WTC11 (cell line): ENCODE data around the gene LSM4. TPM values are rescaled to one million over a fixed set of nuclear protein-coding genes. Genes with fewer than 3 reads are reported as not detected.

Experiments
- ATAC-seq: fragments of 200-7000 bp; cut with Tn5 transposase; 2 replicates; pipeline ENCODE4 v1.10.0; 2021; ENCODE audit warnings: mild to moderate bottlenecking, moderate library complexity
- CTCF ChIA-PET: fragments of 300-600 bp; sonication (Branson Sonifier 250); formaldehyde crosslinking; loops from one replicate; lab custom pipeline; 2021; ENCODE audit warnings: antibody characterized with exemption; lab: Charles Lee
- POLR2A ChIA-PET: fragments of 350-600 bp; sonication (Branson Sonifier 250); formaldehyde crosslinking; loops from one replicate; lab custom pipeline; 2021; ENCODE audit warnings: antibody characterized with exemption; lab: Charles Lee
- DNase-seq: peaks from one replicate; pipeline ENCODE4 v3.0.0; 2021; ENCODE audit warnings: low spot score
- H3K27ac Mint-ChIP-seq: 2 replicates; pipeline ENCODE4 v1.8.0; 2021; ENCODE audit warnings: mixed read lengths
- H3K27me3 Mint-ChIP-seq: 2 replicates; pipeline ENCODE4 v1.8.0; 2021; ENCODE audit warnings: low read depth, mild to moderate bottlenecking, moderate library complexity, mixed read lengths
- H3K36me3 Mint-ChIP-seq: 2 replicates; pipeline ENCODE4 v1.8.0; 2021; ENCODE audit warnings: mixed read lengths
- H3K4me1 Mint-ChIP-seq: 2 replicates; pipeline ENCODE4 v1.8.0; 2022; ENCODE audit warnings: mixed read lengths
- H3K4me3 Mint-ChIP-seq: 2 replicates; pipeline ENCODE4 v1.8.0; 2021; ENCODE audit warnings: mild to moderate bottlenecking, moderate library complexity, mixed read lengths
- H3K9me3 Mint-ChIP-seq: 2 replicates; pipeline ENCODE4 v1.8.0; 2021; ENCODE audit warnings: mixed read lengths
- ATF1 ChIP-seq: sonication (generic); formaldehyde crosslinking; IDR thresholded peaks from 2 replicates; pipeline ENCODE4 v1.8.1; 2023; ENCODE audit warnings: mild to moderate bottlenecking, moderate library complexity, missing genetic modification reagents
- CREM ChIP-seq: sonication (generic); formaldehyde crosslinking; IDR thresholded peaks from 2 replicates; pipeline ENCODE4 v1.8.1; 2022; ENCODE audit warnings: mild to moderate bottlenecking, missing genetic modification reagents, moderate library complexity
- E2F5 ChIP-seq: sonication (generic); formaldehyde crosslinking; IDR thresholded peaks from 2 replicates; pipeline ENCODE4 v1.8.1; 2022; ENCODE audit warnings: mild to moderate bottlenecking, moderate library complexity, missing genetic modification reagents
- ELF4 ChIP-seq: sonication (generic); formaldehyde crosslinking; IDR thresholded peaks from 2 replicates; pipeline ENCODE4 v1.8.1; 2022; ENCODE audit warnings: low read depth, mild to moderate bottlenecking, moderate library complexity, missing genetic modification reagents
- EMX1 ChIP-seq: fragments of 250-450 bp; sonication (Bioruptor Pico); IDR thresholded peaks from 2 replicates; pipeline ENCODE4 v1.8.0; 2021; ENCODE audit warnings: mild to moderate bottlenecking
- GRHL2 ChIP-seq: fragments of 250-450 bp; sonication (Bioruptor Pico); IDR thresholded peaks from 2 replicates; pipeline ENCODE4 v1.8.0; 2022; ENCODE audit warnings: mild to moderate bottlenecking, moderate library complexity; ENCODE audit not compliant: insufficient replicate concordance, severe bottlenecking
- IRF2 ChIP-seq: sonication (generic); formaldehyde crosslinking; IDR thresholded peaks from 2 replicates; pipeline ENCODE4 v1.8.0; 2022; ENCODE audit warnings: low read depth, missing genetic modification reagents, borderline replicate concordance
- JAZF1 ChIP-seq: fragments of 250-450 bp; sonication (Bioruptor Pico); IDR thresholded peaks from 2 replicates; pipeline ENCODE4 v1.9.0; 2021; ENCODE audit warnings: moderate library complexity, mild to moderate bottlenecking, inconsistent platforms
- KAT7 ChIP-seq: sonication (generic); formaldehyde crosslinking; IDR thresholded peaks from 2 replicates; pipeline ENCODE4 v1.8.1; 2023; ENCODE audit warnings: missing genetic modification reagents, mild to moderate bottlenecking, borderline replicate concordance
- NFYB ChIP-seq: sonication (generic); formaldehyde crosslinking; conservative IDR thresholded peaks from 2 replicates; pipeline ENCODE4 v1.8.0; 2022; ENCODE audit warnings: low read depth, missing genetic modification reagents
- NR2C2 ChIP-seq: sonication (generic); formaldehyde crosslinking; IDR thresholded peaks from 2 replicates; pipeline ENCODE4 v1.8.0; 2022; ENCODE audit warnings: mild to moderate bottlenecking, missing genetic modification reagents
- OVOL2 ChIP-seq: fragments of 250-450 bp; sonication (Bioruptor Pico); IDR thresholded peaks from 2 replicates; pipeline ENCODE4 v1.9.0; 2021; ENCODE audit warnings: mild to moderate bottlenecking, borderline replicate concordance
- SMAD4 ChIP-seq: sonication (generic); formaldehyde crosslinking; IDR thresholded peaks from 2 replicates; pipeline ENCODE4 v1.8.0; 2022; ENCODE audit warnings: mild to moderate bottlenecking, missing genetic modification reagents
- SOX15 ChIP-seq: fragments of 250-450 bp; sonication (Bioruptor Pico); IDR thresholded peaks from 2 replicates; pipeline ENCODE4 v1.9.0; 2021; ENCODE audit warnings: mild to moderate bottlenecking
- SP1 ChIP-seq: sonication (generic); formaldehyde crosslinking; conservative IDR thresholded peaks from 2 replicates; pipeline ENCODE4 v1.8.1; 2022; ENCODE audit warnings: missing genetic modification reagents
- TEAD4 ChIP-seq: sonication (generic); formaldehyde crosslinking; IDR thresholded peaks from 2 replicates; pipeline ENCODE4 v1.8.0; 2022; ENCODE audit warnings: mild to moderate bottlenecking, missing genetic modification reagents
- TP53 ChIP-seq: sonication (generic); formaldehyde crosslinking; IDR thresholded peaks from 2 replicates; pipeline ENCODE4 v1.8.1; 2023; ENCODE audit warnings: mild to moderate bottlenecking, missing genetic modification reagents
- ZBTB21 ChIP-seq: sonication (generic); formaldehyde crosslinking; IDR thresholded peaks from 2 replicates; pipeline ENCODE4 v1.8.1; 2023; ENCODE audit warnings: mild to moderate bottlenecking, missing genetic modification reagents, borderline replicate concordance
- ZMAT4 ChIP-seq: fragments of 250-450 bp; sonication (Bioruptor Pico); IDR thresholded peaks from 2 replicates; pipeline ENCODE4 v1.9.0; 2021; ENCODE audit warnings: mild to moderate bottlenecking
- ZNF121 ChIP-seq: sonication (generic); formaldehyde crosslinking; IDR thresholded peaks from 2 replicates; pipeline ENCODE4 v1.8.0; 2023; ENCODE audit warnings: missing genetic modification reagents
- ZNF138 ChIP-seq: sonication (generic); formaldehyde crosslinking; conservative IDR thresholded peaks from 2 replicates; pipeline ENCODE4 v1.8.1; 2022; ENCODE audit warnings: mild to moderate bottlenecking, moderate library complexity, missing genetic modification reagents
- ZNF423 ChIP-seq: fragments of 250-450 bp; sonication (Bioruptor Pico); IDR thresholded peaks from 2 replicates; pipeline ENCODE4 v2.1.2; 2022; ENCODE audit warnings: mild to moderate bottlenecking, moderate library complexity
- total RNA-seq: library from RNA; stranded (reverse); gene quantifications from 3 replicates; pipeline ENCODE4 v1.2.3, GENCODE V29; 2021
- TF ChIP-seq, protein P1 (sequence below): fragments of 250-450 bp; sonication (Bioruptor Pico); IDR thresholded peaks from 2 replicates; pipeline ENCODE4 v1.9.0; 2021; ENCODE audit warnings: moderate library complexity, mild to moderate bottlenecking, inconsistent platforms, borderline replicate concordance
- TF ChIP-seq, protein P2 (sequence below): sonication (generic); formaldehyde crosslinking; IDR thresholded peaks from 2 replicates; pipeline ENCODE4 v1.8.1; 2023; ENCODE audit warnings: mild to moderate bottlenecking, missing genetic modification reagents
- TF ChIP-seq, protein P3 (sequence below): sonication (generic); formaldehyde crosslinking; conservative IDR thresholded peaks from 2 replicates; pipeline ENCODE4 v1.8.1; 2022; ENCODE audit warnings: mild to moderate bottlenecking, missing genetic modification reagents

The LSM4 gene
- total RNA-seq, 1 experiment from 2014 or later: 373 TPM

GRCh38 chr19:18261474-18261873, 61.4 kb downstream of the LSM4 start:
- Mint-ChIP-seq H3K9me3 (peaks cover 8% of the 10 kb centered on the region), H3K27me3 (peaks cover 3% of the 10 kb centered on the region; the same call in 1 of the 2 replicates), H3K36me3 (no peaks in the 10 kb centered on the region), H3K4me1 (no peaks in the 10 kb centered on the region), H3K4me3 (no peak overlapping the region), H3K27ac (no peak overlapping the region)
- DNase-seq: no peak
- no peak for ATAC-seq
- ChIA-PET POLR2A (interaction anchor here (0.9 kb wide), 1 partner anchor 20 kb away, joined by 4 read pairs; the partner anchor contains the start of gene JUND), CTCF (interaction anchor here (0.9 to 1.5 kb wide), 6 partner anchors 10 to 127 kb away, joined by 3 to 6 read pairs (median 4); partner anchors contain the start of gene JUND)
- TF ChIP-seq ZMAT4 (CRISPR knock-in tag) (no peak), E2F5 (no peak), TEAD4 (CRISPR knock-in tag) (no peak)
- TF ChIP-seq, protein P1, sequence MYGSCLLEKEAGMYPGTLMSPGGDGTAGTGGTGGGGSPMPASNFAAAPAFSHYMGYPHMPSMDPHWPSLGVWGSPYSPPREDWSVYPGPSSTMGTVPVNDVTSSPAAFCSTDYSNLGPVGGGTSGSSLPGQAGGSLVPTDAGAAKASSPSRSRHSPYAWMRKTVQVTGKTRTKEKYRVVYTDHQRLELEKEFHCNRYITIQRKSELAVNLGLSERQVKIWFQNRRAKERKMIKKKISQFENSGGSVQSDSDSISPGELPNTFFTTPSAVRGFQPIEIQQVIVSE (CRISPR knock-in tag): no peak
- TF ChIP-seq, all 79 proteins: peak for 0

- Mint-ChIP-seq H3K9me3 (peaks cover 8% of the 10 kb centered on the region), H3K36me3 (no peaks in the 10 kb centered on the region), H3K4me3 (no peak overlapping the region), H3K27me3 (peaks cover 3% of the 10 kb centered on the region; the same call in 1 of the 2 replicates), H3K4me1 (peaks cover 4% of the 10 kb centered on the region)
- DNase-seq: no peak
- no peak for ATAC-seq
- POLR2A ChIA-PET: no interaction called here
- TF ChIP-seq CREM: no peak
- TF ChIP-seq ATF1: no peak
- no peak for TF ChIP-seq KAT7 (CRISPR knock-in tag)
- no peak for TF ChIP-seq EMX1 (CRISPR knock-in tag)
- TF ChIP-seq JAZF1 (CRISPR knock-in tag): no peak
- TF ChIP-seq, protein P2, sequence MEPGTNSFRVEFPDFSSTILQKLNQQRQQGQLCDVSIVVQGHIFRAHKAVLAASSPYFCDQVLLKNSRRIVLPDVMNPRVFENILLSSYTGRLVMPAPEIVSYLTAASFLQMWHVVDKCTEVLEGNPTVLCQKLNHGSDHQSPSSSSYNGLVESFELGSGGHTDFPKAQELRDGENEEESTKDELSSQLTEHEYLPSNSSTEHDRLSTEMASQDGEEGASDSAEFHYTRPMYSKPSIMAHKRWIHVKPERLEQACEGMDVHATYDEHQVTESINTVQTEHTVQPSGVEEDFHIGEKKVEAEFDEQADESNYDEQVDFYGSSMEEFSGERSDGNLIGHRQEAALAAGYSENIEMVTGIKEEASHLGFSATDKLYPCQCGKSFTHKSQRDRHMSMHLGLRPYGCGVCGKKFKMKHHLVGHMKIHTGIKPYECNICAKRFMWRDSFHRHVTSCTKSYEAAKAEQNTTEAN (CRISPR knock-in tag): no peak
- TF ChIP-seq ZNF138 (CRISPR knock-in tag): no peak
- no peak for TF ChIP-seq SMAD4 (CRISPR knock-in tag)
- no peak for TF ChIP-seq TP53 (CRISPR knock-in tag)
- TF ChIP-seq, protein P3, sequence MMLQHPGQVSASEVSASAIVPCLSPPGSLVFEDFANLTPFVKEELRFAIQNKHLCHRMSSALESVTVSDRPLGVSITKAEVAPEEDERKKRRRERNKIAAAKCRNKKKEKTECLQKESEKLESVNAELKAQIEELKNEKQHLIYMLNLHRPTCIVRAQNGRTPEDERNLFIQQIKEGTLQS (CRISPR knock-in tag): no peak
- no peak for TF ChIP-seq NR2C2 (CRISPR knock-in tag)
- no peak for TF ChIP-seq OVOL2 (CRISPR knock-in tag)
- TF ChIP-seq NFYB (CRISPR knock-in tag): no peak
- no peak for TF ChIP-seq ZNF121 (CRISPR knock-in tag)
- TF ChIP-seq, all 79 proteins: peak for 0
- CTCF ChIA-PET: interaction anchor here (1.4 to 2.2 kb wide), 2 partner anchors 19 to 69 kb away, joined by 4 to 8 read pairs; no protein-coding TSS in a partner anchor
- H3K27ac Mint-ChIP-seq: no peak overlapping the region
Observed at GRCh38 chr19:18259893-18260292, 63.0 kb downstream of the LSM4 start.

GRCh38 chr19:18257503-18258470, 65.1 kb downstream of the LSM4 start:
- Mint-ChIP-seq H3K27me3 (peaks cover 8% of the 10 kb centered on the region), H3K27ac (no peak overlapping the region), H3K36me3 (no peaks in the 10 kb centered on the region), H3K4me1 (peaks cover 14% of the 10 kb centered on the region), H3K9me3 (peaks cover 8% of the 10 kb centered on the region), H3K4me3 (no peak overlapping the region)
- DNase-seq (no peak), ATAC-seq (no peak)
- POLR2A ChIA-PET: no interaction called here
- CTCF ChIA-PET: interaction anchor here (0.8 to 12.7 kb wide), 8 partner anchors 11 to 145 kb away, joined by 3 to 369 read pairs (median 7); partner anchors contain the start of gene RAB3A
- no peak for TF ChIP-seq SP1
- TF ChIP-seq JAZF1 (CRISPR knock-in tag): no peak
- no peak for TF ChIP-seq ELF4
- TF ChIP-seq EMX1 (CRISPR knock-in tag): no peak
- no peak for TF ChIP-seq IRF2 (CRISPR knock-in tag)
- no peak for TF ChIP-seq OVOL2 (CRISPR knock-in tag)
- TF ChIP-seq ZNF423: no peak
- TF ChIP-seq SOX15 (CRISPR knock-in tag): no peak
- TF ChIP-seq ZBTB21 (CRISPR knock-in tag): no peak
- no peak for TF ChIP-seq GRHL2 (CRISPR knock-in tag)
